Caco-2 (cell line): ENCODE results near the gene KLHL13. TPM values are rescaled to one million over a fixed set of nuclear protein-coding genes. Genes with fewer than 3 reads are reported as not detected.
"Not testable (repeated sequence)": the region's sequence is repeated elsewhere in the genome, so short reads cannot be mapped to it uniquely, and the experiment has no call there.

Experiments used
- BruUV-seq: library from RNA; stranded (reverse); fragments of 400-500 nt; replicated peaks from 2 replicates; lab custom pipeline; 2021; lab: Mats Ljungman, UMichigan
- CTCF ChIA-PET: fragments of 300-600 bp; sonication (Branson Sonifier 250); formaldehyde crosslinking; loops from one replicate; lab custom pipeline; 2022; ENCODE audit warnings: antibody characterized with exemption; lab: Charles Lee
- POLR2A ChIA-PET: fragments of 300-600 bp; sonication (Branson Sonifier 250); formaldehyde crosslinking; loops from one replicate; lab custom pipeline; 2022; ENCODE audit warnings: antibody characterized with exemption; lab: Charles Lee
- DNase-seq, 2 experiments: peaks; one replicate each; pipeline versions ENCODE4 v3.0.0 to v3.0.0-alpha.2; 2020 to 2022
- H3K27me3 ChIP-seq: replicated peaks from 2 replicates; pipeline ENCODE4 v1.6.0; 2011; ENCODE audit warnings: low read length; ENCODE audit not compliant: control insufficient read depth, insufficient read depth
- H3K36me3 ChIP-seq: 2 replicates; pipeline ENCODE4 v1.5.1; 2011; ENCODE audit warnings: low read length; ENCODE audit not compliant: control insufficient read depth, insufficient read depth
- H3K4me1 ChIP-seq: fragments of 250-450 bp; sonication (Bioruptor Pico); 2 replicates; pipeline ENCODE4 v1.5.1; 2020; ENCODE audit warnings: mild to moderate bottlenecking
- H3K4me3 ChIP-seq: 2 replicates; pipeline ENCODE4 v1.5.1; 2011; ENCODE audit warnings: low read depth, mild to moderate bottlenecking, control low read depth, low read length
- H3K9me3 ChIP-seq: fragments of 250-450 bp; sonication (Bioruptor Pico); 2 replicates; pipeline ENCODE4 v1.5.1; 2020; ENCODE audit warnings: mild to moderate bottlenecking, moderate library complexity
- H3K27ac Mint-ChIP-seq: one replicate; pipeline ENCODE4 v1.8.0; 2022; ENCODE audit warnings: mixed read lengths; ENCODE audit not compliant: unreplicated experiment
- H3K27me3 Mint-ChIP-seq: one replicate; pipeline ENCODE4 v1.8.0; 2022; ENCODE audit warnings: mixed read lengths; ENCODE audit not compliant: insufficient read depth, unreplicated experiment
- H3K36me3 Mint-ChIP-seq: one replicate; pipeline ENCODE4 v1.8.0; 2022; ENCODE audit warnings: mild to moderate bottlenecking, mixed read lengths; ENCODE audit not compliant: insufficient read depth, unreplicated experiment
- H3K4me1 Mint-ChIP-seq: one replicate; pipeline ENCODE4 v1.8.0; 2022; ENCODE audit warnings: low read depth, mixed read lengths; ENCODE audit not compliant: unreplicated experiment
- H3K4me3 Mint-ChIP-seq: one replicate; pipeline ENCODE4 v1.8.0; 2022; ENCODE audit warnings: mild to moderate bottlenecking, moderate library complexity, mixed read lengths; ENCODE audit not compliant: unreplicated experiment
- H3K9me3 Mint-ChIP-seq: one replicate; pipeline ENCODE4 v1.8.0; 2022; ENCODE audit warnings: mixed read lengths; ENCODE audit not compliant: unreplicated experiment
- intact Hi-C: fragments of 100-400 bp; cut with micrococcal nuclease; formaldehyde crosslinking; loops from one replicate; pipeline ENCODE4 v1.10.0; 2022; ENCODE audit not compliant: unreplicated experiment
- total RNA-seq: library from RNA; stranded (reverse); gene quantifications from 2 replicates; pipeline ENCODE4 v1.2.3, GENCODE V29; 2022
- TF ChIP-seq, protein P1 (sequence below), 2 experiments: fragments of 200-600 bp in 1 of 2; IDR thresholded peaks; 1 replicate in 1 of 2; 2 replicates in 1 of 2; pipeline versions ENCODE4 v1.5.1 to v1.8.0; 2011 to 2022; ENCODE audit warnings: antibody characterized with exemption in 1 of 2, control low read depth in 1 of 2, inconsistent platforms in 1 of 2, low read depth in 1 of 2, low read length in 1 of 2, mild to moderate bottlenecking in 1 of 2, moderate library complexity in 1 of 2; ENCODE audit not compliant: insufficient read depth in 1 of 2, severe bottlenecking in 1 of 2, unreplicated experiment in 1 of 2

KLHL13 gene
- total RNA-seq, 1 experiment from 2014 or later = 9.1 TPM

DNA sequence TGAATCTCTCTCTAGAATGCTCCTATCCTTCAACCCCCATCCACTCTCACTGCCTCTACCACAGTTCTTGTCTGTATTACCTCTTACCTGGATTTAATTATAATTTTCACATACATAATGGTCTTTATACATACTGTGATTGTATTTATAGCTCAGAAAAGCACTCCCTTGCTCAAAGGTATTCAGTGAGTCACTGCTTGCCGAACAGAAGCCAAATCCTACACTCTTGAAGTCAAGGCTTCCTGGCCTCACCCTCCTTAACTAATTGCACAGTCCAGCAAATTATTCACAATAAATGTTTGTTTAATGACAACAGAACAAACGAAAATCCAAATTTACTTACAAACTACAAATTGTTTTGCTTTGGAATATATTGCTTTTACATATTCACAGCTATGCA lies 159.5 kb downstream of the KLHL13 start:
- DNase-seq = no peak
- BruUV-seq = no TSS peak
- H3K9me3 Mint-ChIP-seq = no peaks in the 10 kb centered on the region
- no peaks in the 10 kb centered on the region for H3K27me3 Mint-ChIP-seq
- ChIA-PET CTCF (no interaction called here), POLR2A (no interaction called here)
- no peaks in the 10 kb centered on the region for H3K36me3 Mint-ChIP-seq
- no peaks in the 10 kb centered on the region for H3K9me3 ChIP-seq
- TF ChIP-seq, protein P1, sequence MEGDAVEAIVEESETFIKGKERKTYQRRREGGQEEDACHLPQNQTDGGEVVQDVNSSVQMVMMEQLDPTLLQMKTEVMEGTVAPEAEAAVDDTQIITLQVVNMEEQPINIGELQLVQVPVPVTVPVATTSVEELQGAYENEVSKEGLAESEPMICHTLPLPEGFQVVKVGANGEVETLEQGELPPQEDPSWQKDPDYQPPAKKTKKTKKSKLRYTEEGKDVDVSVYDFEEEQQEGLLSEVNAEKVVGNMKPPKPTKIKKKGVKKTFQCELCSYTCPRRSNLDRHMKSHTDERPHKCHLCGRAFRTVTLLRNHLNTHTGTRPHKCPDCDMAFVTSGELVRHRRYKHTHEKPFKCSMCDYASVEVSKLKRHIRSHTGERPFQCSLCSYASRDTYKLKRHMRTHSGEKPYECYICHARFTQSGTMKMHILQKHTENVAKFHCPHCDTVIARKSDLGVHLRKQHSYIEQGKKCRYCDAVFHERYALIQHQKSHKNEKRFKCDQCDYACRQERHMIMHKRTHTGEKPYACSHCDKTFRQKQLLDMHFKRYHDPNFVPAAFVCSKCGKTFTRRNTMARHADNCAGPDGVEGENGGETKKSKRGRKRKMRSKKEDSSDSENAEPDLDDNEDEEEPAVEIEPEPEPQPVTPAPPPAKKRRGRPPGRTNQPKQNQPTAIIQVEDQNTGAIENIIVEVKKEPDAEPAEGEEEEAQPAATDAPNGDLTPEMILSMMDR (IDR thresholded peaks at IDR 0.05; ENCODE audit: insufficient read depth in 1 of 2, low read depth in 1 of 2, low read length in 1 of 2, severe bottlenecking in 1 of 2, unreplicated experiment in 1 of 2) = no peak
- H3K4me1 Mint-ChIP-seq = no peaks in the 10 kb centered on the region
- intact Hi-C loops = no loop called here
- no peaks in the 10 kb centered on the region for H3K4me1 ChIP-seq
- no peaks in the 10 kb centered on the region for H3K36me3 ChIP-seq
- H3K27me3 ChIP-seq = no peaks in the 10 kb centered on the region
- no peak overlapping the region for H3K4me3 ChIP-seq
- H3K4me3 Mint-ChIP-seq = no peak overlapping the region
- no peak overlapping the region for H3K27ac Mint-ChIP-seq

DNA sequence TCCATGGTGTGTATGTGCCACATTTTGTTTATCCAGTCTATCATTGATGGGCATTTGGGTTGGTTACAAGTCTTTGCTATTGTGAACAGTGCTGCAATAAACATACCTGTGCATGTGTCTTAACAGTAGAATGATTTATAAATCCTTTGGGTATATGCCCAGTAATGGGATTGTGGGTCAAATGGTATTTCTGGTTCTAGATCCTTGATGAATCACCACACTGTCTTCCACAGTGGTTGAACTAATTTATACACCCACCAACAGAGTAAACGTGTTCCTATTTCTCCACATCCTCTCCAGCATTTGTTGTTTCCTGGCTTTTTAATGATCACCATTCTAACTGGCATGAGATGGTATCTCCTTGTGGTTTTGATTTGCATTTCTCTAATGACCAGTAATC lies 177.3 kb downstream of the KLHL13 start:
- H3K4me1 ChIP-seq, POLR2A ChIA-PET, H3K4me3 Mint-ChIP-seq, H3K9me3 ChIP-seq, CTCF ChIA-PET, H3K27ac Mint-ChIP-seq, intact Hi-C loops, H3K4me1 Mint-ChIP-seq, H3K9me3 Mint-ChIP-seq, H3K4me3 ChIP-seq, BruUV-seq, H3K27me3 ChIP-seq, H3K36me3 ChIP-seq, DNase-seq, H3K27me3 Mint-ChIP-seq, H3K36me3 Mint-ChIP-seq: not testable (repeated sequence)

DNA sequence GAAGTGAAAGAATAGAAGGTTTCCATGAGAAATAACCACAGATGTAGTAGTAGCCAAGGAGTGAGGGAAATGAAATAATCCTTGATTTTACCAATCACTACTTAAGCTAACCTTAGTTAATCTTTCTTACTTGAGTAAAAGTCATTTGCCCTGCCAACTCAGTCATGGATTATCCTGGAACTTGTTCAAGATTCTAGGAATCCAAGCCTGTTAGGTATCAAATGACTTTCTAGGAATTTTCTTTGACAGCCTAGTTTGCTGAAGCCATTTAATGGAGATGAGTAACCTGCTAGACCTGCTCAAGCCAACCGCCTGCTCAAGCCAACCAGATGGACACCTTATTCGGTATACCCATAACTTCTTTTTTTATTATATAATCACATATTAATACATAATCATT lies 180.5 kb downstream of the KLHL13 start:
- TF ChIP-seq, protein P1 (IDR thresholded peaks at IDR 0.05; ENCODE audit: insufficient read depth in 1 of 2, low read depth in 1 of 2, low read length in 1 of 2, severe bottlenecking in 1 of 2, unreplicated experiment in 1 of 2) = no peak
- Histone ChIP-seq H3K4me1 (no peaks in the 10 kb centered on the region), H3K27me3 (no peaks in the 10 kb centered on the region), H3K4me3 (no peak overlapping the region), H3K36me3 (no peaks in the 10 kb centered on the region), H3K9me3 (no peaks in the 10 kb centered on the region)
- no TSS peak for BruUV-seq
- DNase-seq = no peak
- Mint-ChIP-seq H3K36me3 (no peaks in the 10 kb centered on the region), H3K9me3 (no peaks in the 10 kb centered on the region), H3K27me3 (no peaks in the 10 kb centered on the region), H3K27ac (no peak overlapping the region), H3K4me3 (no peak overlapping the region), H3K4me1 (no peaks in the 10 kb centered on the region)
- CTCF ChIA-PET = no interaction called here
- intact Hi-C loops = no loop called here
- POLR2A ChIA-PET = no interaction called here

DNA sequence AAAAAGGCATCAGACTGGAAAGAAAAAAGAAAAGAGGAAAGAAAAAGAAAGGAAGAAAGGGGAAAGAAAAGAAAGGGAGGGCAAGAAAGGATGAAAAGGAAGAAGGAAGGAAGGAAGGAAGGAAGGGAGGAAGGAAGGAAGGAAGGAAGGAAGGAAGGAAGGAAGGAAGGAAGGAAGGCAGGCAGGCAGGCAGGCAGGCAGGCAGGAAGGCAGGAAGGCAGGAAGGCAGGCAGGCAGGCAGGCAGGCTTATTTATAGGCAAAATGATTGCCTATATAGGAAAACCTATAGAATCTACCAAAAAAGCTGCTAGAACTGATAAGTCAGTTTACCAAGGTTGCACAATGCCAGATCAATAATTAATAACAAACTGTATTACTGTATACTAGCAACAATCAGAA lies 186.5 kb downstream of the KLHL13 start:
- H3K27me3 Mint-ChIP-seq, POLR2A ChIA-PET, H3K9me3 ChIP-seq, CTCF ChIA-PET, H3K4me3 ChIP-seq, H3K27ac Mint-ChIP-seq, H3K9me3 Mint-ChIP-seq, H3K4me1 Mint-ChIP-seq, H3K36me3 Mint-ChIP-seq, H3K4me3 Mint-ChIP-seq, DNase-seq, H3K27me3 ChIP-seq, H3K4me1 ChIP-seq, intact Hi-C loops, BruUV-seq, H3K36me3 ChIP-seq: not testable (repeated sequence)
